Measurements from ENCODE around the gene CRCP.
A peak's percentile ranks its signal among the peaks of the same experiment; 100 is the strongest.
"Not testable (repeated sequence)": the region's sequence is repeated elsewhere in the genome, so short reads cannot be mapped to it uniquely, and the experiment has no call there.

CRCP gene

GRCh38 chr7:66095010-66095409, 19.6 kb upstream of the CRCP start:
- DNase-seq (ENCODE audit: low read depth), result no peak
- TF ChIP-seq, protein P1, sequence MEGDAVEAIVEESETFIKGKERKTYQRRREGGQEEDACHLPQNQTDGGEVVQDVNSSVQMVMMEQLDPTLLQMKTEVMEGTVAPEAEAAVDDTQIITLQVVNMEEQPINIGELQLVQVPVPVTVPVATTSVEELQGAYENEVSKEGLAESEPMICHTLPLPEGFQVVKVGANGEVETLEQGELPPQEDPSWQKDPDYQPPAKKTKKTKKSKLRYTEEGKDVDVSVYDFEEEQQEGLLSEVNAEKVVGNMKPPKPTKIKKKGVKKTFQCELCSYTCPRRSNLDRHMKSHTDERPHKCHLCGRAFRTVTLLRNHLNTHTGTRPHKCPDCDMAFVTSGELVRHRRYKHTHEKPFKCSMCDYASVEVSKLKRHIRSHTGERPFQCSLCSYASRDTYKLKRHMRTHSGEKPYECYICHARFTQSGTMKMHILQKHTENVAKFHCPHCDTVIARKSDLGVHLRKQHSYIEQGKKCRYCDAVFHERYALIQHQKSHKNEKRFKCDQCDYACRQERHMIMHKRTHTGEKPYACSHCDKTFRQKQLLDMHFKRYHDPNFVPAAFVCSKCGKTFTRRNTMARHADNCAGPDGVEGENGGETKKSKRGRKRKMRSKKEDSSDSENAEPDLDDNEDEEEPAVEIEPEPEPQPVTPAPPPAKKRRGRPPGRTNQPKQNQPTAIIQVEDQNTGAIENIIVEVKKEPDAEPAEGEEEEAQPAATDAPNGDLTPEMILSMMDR (conservative IDR thresholded peaks at IDR 0.05; ENCODE audit: low read depth, low read length), result no peak
- H3K4me3 ChIP-seq (ENCODE audit: low read length), result no peak overlapping the region

DNA sequence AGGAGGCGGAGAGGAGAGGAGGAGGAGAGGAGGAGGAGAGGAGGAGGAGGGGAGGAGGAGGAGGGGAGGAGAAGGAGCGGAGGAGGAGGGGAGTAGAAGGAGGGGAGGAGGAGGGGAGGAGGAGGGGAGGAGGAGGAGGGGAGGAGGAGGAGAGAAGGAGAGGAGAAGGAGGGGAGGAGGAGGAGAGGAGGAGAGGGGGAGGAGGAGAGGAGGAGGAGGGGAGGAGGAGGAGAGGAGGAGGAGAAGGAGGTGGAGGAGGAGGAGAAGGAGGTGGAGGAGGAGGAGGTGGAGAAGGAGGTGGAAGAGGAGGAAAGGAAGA, 15.5 kb upstream of the CRCP start:
- H3K4me3 ChIP-seq (ENCODE audit: low read length), result no peak overlapping the region
- TF ChIP-seq, protein P1 (conservative IDR thresholded peaks at IDR 0.05; ENCODE audit: low read depth, low read length), result no peak
- no peak for DNase-seq (ENCODE audit: low read depth)

GRCh38 chr7:66099551-66100407, 14.9 kb upstream of the CRCP start:
- peak overlapping the region; percentile 38 for H3K4me3 ChIP-seq (ENCODE audit: low read length)
- TF ChIP-seq, protein P1 (conservative IDR thresholded peaks at IDR 0.05; ENCODE audit: low read depth, low read length), result no peak
- peak; percentile 58 for DNase-seq (ENCODE audit: low read depth)

DNA sequence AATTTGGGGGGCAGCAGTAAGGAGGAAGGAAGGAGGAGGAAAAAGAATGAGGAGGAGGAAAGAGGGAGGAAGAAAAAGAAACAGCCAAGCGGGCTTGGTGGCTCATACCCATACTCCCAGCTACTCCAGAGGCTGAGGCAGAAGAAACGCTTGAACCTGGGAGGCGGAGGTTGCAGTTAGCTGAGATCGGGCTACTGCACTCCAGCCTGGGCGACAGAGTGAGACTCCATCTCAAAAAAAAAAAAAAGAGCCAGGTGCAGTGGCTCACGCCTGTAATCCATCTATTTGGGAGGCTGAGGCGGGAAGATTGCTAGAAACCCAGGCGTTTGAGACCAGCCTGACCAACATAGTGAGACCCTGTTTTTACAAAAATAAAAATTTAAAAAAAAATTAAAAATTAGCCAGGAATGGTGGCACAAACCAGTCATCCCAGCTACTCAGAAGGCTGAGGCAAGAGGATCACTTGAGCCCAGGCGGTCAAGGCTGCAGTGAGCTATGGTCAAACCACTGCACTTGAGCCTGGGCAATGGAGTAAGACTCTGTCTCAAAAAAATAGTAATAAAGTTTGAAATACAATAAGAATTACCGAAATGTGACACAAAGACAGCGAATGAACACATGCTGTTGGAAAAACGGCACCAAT, 14.1 kb upstream of the CRCP start:
- TF ChIP-seq, protein P1 (conservative IDR thresholded peaks at IDR 0.05; ENCODE audit: low read depth, low read length), result no peak
- DNase-seq (ENCODE audit: low read depth), result no peak
- H3K4me3 ChIP-seq (ENCODE audit: low read length), result peak overlapping the region; percentile 38

- not testable (repeated sequence) for H3K4me3 ChIP-seq (ENCODE audit: low read length)
Measured at GRCh38 chr7:66102168-66102567, 12.5 kb upstream of the CRCP start.

GRCh38 chr7:66103994-66104393, 10.7 kb upstream of the CRCP start:
- not testable (repeated sequence) for DNase-seq (ENCODE audit: low read depth); H3K4me3 ChIP-seq (ENCODE audit: low read length)

More at GRCh38 chr7:66102168-66102567, 12.5 kb upstream of the CRCP start:
- DNase-seq (ENCODE audit: low read depth), result not testable (repeated sequence)

DNA sequence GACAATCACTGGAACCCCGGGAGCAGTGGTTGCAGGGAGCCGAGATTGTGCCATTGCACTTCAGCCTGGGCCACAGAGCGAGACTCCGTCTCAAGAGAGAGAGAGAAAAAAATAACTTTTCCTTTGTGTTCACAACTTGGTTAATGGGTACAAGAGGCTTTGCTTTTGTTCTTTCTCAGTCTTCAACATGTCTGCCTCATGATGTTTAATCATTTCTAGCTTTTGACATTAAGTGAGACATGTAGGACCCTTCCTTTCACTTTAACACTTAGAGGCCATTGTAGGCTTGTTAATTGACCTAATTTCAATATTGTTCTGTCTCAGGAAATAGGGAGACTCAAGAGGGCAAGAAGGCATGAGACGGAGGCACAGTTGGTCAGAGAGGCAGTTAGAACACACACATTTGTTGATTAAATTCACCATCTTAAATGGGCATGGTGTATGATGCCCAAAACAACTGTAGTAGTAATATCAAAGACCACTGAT, 9.3 kb upstream of the CRCP start:
- DNase-seq (ENCODE audit: low read depth), result no peak
- TF ChIP-seq, protein P1 (conservative IDR thresholded peaks at IDR 0.05; ENCODE audit: low read depth, low read length), result no peak
- H3K4me3 ChIP-seq (ENCODE audit: low read length), result no peak overlapping the region

- not testable (repeated sequence) for H3K4me3 ChIP-seq (ENCODE audit: low read length); DNase-seq (ENCODE audit: low read depth)
Measured at GRCh38 chr7:66108410-66108809, 6.2 kb upstream of the CRCP start.

Data from retinal pigment epithelial cell (primary cell).